Measurements from ENCODE around the gene NAALADL2.

GRCh38 chr3:175118382-175118941 is 259.3 kb downstream of the NAALADL2 start:
- TF ChIP-seq CTCF (IDR thresholded peaks at IDR 0.05) (no peak), POLR2A (IDR thresholded peaks at IDR 0.05) (no peak)

Measured in uterus (tissue), 2 donors.